ENCODE measurements around the gene TTC22.

TTC22 gene

DNA sequence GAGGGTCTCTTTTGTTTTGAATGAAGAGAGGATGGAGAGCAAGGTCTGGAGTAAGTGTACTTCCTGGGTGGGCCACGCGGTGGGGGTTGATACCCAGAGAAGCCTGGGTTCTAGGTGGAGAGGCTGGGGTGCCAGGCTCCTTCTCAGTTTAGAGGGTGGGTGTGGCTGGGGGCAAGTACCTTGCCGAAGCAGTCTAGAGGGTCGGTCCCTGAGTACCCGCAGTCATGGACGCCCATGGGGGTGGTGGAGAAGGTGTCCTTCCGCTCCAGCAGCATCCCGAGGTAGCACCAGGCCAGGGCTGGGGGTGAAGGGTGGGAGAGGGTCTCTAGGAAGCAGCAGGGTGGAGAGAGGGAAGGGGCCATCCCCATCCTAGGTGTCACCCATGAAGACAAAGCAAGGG is 14.3 kb downstream of the TTC22 start:
- no peak for DNase-seq (ENCODE audit: low spot score)

DNA sequence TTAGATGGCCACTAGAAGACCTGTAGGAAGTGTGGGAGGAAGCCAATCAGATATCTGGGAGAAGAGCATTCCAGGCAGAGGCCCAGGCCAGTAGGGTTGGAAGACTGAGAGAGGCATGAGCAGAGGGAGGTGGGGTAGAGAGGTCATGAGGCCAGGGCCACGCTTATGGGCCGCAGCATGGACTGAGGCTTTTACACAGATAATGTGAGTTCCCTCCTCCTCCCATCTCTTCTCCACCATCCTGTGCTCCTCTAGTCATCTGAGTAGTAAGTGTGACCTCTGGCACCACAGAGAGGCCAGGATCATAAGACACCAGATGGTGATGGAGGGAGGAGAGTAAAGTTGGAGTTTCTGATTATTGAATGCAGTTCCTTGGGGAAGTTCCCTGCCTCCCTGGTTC is 17.1 kb downstream of the TTC22 start:
- DNase-seq (ENCODE audit: low spot score) = no peak

DNA sequence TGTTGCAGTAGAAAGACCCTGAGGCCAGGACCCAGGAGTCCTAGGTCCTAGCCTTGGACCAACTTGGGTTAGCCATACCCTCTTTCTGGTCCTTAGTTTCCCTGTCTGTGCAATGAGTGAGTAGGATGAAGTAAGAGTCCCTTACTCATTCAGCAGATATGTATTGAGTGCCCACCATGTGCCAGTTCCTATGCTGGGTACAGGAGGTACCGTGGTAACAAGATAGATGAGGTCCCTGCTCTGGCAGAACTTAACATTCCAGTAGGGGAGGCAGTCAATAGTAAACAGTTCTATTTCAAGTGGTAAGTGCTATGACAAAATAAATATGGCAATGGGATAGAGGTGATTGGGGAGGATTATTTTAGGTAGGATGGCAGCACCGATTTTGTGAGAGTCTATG is 18.5 kb downstream of the TTC22 start:
- no peak for DNase-seq (ENCODE audit: low spot score)

- no peak for DNase-seq (ENCODE audit: low spot score)
Observed at GRCh38 chr1:54782156-54782555, 19.0 kb downstream of the TTC22 start.

- no peak for DNase-seq (ENCODE audit: low spot score)
Observed at GRCh38 chr1:54781023-54781723, 19.9 kb downstream of the TTC22 start.

DNA sequence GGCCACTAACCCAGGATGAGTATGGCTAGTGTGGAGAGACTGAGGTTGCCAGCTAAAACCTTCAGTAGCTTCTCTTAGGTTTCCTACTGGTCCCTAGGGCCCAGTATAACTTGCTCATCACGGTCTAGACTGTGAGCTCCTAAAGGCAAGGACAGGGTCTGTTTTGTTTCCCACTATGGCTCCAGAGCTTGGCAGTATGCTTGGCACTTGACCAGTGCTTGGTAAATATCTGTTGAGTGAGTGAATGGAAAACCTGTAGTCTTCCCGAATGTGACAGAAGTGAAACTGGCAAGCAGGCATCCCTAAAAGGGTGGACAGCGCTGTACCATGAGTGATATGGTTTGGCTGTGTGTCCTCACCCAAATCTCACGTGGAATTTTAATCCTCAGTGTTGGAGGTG is 23.7 kb downstream of the TTC22 start:
- DNase-seq (ENCODE audit: low spot score) = no peak

GRCh38 chr1:54777011-54777410 is 24.1 kb downstream of the TTC22 start:
- no peak for DNase-seq (ENCODE audit: low spot score)

DNA sequence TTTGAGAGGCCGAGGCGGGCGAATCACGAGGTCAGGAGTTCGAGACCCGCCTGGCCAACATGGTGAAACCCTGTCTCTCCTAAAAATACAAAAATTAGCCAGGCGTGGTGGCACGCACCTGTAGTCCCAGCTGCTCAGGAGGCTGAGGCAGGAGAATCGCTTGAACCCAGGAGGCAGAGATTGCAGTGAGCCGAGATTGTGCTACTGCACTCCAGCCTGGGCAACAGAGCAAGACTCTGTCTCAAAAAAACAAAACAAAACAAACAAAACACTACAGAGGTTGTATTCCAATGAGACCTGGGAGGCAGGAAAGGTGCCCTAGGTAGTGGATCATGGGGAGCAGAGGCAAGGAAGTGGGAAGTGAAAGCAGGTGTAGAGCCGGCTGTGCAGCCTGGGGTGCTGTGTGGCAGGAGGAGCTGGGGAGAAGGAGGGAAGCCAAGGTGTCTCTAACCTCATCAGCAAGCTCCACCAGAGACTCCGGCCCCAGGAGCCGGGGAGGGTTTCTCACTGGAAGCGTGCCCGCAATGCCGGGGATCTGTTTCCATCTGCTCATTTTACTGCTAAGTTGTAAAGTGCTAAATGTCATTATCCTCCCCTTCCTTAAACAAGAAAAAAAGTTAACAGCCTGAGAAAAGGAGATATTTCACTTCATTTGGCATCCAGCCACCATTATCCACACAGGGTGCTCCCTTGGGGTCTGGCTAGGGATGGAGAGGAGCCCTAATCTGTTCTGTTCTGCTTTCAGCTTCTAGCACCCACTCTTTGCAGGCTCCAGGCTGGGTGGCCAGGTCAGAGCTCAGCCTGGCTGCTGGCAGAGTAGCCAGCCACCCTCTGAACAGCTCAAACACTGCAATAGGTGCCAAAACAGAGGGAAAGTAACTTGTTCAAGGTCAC is 25.0 kb downstream of the TTC22 start:
- peak; percentile 74 for DNase-seq (ENCODE audit: low spot score)

- peak; percentile 87 for DNase-seq (ENCODE audit: low spot score)
Observed at GRCh38 chr1:54774820-54775498, 26.2 kb downstream of the TTC22 start.

- DNase-seq (ENCODE audit: low spot score) = no peak
Observed at GRCh38 chr1:54772951-54773350, 28.2 kb downstream of the TTC22 start.

- no peak for DNase-seq (ENCODE audit: low spot score)
Observed at GRCh38 chr1:54768093-54768492, 33.0 kb downstream of the TTC22 start.

- DNase-seq (ENCODE audit: low spot score) = no peak
Observed at GRCh38 chr1:54767526-54767925, 33.6 kb downstream of the TTC22 start.

- no peak for DNase-seq (ENCODE audit: low spot score)
Observed at GRCh38 chr1:54766726-54767125, 34.4 kb downstream of the TTC22 start.

- no peak for DNase-seq (ENCODE audit: low spot score)
Observed at GRCh38 chr1:54764922-54765561, 36.1 kb downstream of the TTC22 start.

- DNase-seq (ENCODE audit: low spot score) = peak; percentile 97
Observed at GRCh38 chr1:54764133-54764921, 36.8 kb downstream of the TTC22 start, which contains the start of gene PARS2. Gene PARS2 (minus strand): TSS chr1:54764523. CDS start chr1:54759161, 5,362 bp downstream.

GRCh38 chr1:54763816-54764132 is 37.3 kb downstream of the TTC22 start:
- DNase-seq (ENCODE audit: low spot score) = no peak

DNA sequence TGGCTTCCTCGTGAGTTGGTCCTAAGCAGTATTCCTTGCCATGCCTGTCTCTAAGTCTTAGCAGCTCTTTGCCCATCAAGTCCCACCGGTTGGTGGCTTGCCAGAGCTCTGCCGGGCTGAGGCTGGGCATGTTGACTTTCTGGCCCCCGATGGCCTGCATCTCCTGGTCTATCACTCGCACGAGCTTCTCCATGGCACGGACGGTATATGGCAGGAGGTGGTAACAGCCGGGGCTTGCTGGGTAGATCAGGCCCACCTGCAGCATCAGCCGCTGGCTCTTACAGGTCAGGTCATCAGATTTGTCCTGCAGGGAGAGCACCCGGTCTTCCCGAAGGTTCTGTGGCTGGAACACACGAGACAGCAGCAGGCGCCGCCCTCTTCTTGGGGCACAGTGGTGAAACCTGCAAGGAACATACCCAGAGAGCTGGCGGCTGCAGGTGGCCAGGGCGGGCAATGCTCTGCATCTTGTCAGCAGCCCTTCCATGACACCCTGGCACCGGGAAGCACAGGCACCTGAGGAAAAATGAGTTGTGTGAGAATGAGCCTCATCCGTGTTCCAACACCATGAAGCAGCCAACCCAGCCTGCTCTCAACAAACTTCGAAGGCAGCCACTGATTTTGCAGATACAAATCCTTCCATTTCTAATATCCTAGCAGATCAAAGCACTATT is 42.3 kb downstream of the TTC22 start:
- DNase-seq (ENCODE audit: low spot score) = no peak

DNA sequence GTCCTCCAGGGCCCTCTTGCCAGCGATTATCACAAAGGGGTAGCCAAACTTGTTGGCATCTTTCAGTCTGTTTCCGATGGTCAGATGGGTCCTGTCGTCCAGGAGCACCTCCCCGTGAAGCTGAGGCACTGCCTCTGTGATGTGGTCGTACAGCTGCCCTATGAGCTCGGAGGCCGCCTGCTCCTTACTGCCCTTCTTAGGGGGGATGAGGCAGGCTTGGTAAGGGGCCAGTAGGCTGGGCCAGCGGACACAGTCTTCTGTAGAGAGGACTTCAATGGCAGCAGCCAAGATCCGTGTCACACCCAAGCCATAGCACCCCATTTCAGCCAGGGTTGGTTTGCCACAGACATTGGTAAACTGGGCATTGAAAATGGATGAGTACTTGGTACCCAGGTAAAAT is 43.3 kb downstream of the TTC22 start:
- no peak for DNase-seq (ENCODE audit: low spot score)

DNA sequence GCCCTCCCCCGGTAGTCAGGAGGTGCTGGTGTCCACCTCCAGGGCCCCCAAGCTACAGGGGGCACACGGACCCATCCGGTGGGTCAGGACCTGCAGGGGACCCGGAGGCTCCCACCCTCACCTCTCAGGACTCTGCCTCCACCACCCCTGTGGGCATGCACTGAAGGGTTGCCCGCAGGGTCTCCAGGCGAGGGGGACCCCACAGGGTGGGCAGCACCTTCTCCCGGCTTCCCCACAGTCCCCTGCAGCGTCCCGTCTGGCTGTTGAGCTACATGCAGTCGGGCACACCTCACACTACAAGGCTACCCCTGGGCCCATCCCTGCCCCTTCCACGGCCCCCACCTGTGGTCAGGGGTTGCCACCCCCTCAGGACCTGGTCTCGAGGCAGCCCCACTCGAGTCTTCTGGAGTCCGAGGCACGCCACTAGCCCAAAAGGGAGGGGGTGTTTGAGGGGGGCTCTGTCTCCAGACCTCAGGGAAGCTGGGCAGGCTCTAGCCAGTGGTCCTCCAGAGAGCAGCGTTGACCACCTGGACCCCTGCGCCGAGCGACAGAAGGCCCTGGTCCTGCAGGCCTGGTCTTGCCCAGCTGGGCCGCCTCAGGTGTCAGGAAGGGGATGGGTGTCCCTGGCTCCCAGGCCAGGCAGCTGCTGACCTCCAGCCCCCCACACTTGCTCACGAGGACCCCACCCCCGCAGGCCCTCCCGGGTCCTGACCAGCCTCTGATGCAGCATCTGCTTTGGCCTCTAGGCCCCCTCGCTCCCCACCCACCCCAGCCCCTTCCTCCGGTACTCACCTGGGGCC is 46.4 kb downstream of the TTC22 start:
- DNase-seq (ENCODE audit: low spot score) = no peak

DNA sequence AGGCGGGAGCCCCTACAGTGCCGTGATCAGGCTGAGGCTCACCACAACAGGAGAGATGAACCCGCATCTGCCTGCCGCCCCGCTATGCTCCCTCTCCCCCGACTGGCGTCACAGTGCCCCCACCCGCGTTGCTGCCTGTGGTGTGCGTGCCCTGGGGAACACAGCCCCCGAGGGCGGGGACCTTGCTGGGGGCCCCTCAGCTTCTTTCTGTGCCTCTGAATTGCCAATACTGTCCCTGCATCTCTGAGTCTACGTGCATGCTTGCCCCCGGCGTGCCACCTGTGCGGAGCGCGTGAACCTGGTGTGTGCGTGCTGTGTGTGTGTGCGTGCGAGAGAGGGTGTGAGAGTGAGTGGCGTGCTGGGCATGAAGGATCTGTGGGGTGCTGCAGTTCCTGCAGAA is 47.1 kb downstream of the TTC22 start:
- DNase-seq (ENCODE audit: low spot score) = no peak
